ENCODE measurements around the gene GPC6.

Gene GPC6

GRCh38 chr13:94399812-94400211, 1173.2 kb downstream of the GPC6 start:
- Histone ChIP-seq H3K27ac (replicated peaks) (no peak overlapping the region), H3K4me3 (replicated peaks; ENCODE audit: insufficient read depth, low read length) (no peak overlapping the region), H3K27me3 (ENCODE audit: insufficient read depth, poor library complexity, severe bottlenecking) (no peaks in the 10 kb centered on the region)
- TF ChIP-seq CTCF (IDR thresholded peaks at IDR 0.05; ENCODE audit: insufficient read depth, low read length) (no peak), SPI1 (IDR thresholded peaks at IDR 0.05; ENCODE audit: borderline replicate concordance, low read depth) (no peak), REST (IDR thresholded peaks at IDR 0.05; ENCODE audit: insufficient replicate concordance, low read depth) (no peak), POLR2AphosphoS5 (IDR thresholded peaks at IDR 0.05; ENCODE audit: low read depth) (no peak), GABPA (IDR thresholded peaks at IDR 0.05; ENCODE audit: low read depth) (no peak)
- DNase-seq (ENCODE audit: low read depth in 1 of 2, low spot score in 1 of 2), result no peak

GRCh38 chr13:94400874-94401273, 1174.3 kb downstream of the GPC6 start:
- no peak overlapping the region for H3K4me3 ChIP-seq (replicated peaks; ENCODE audit: insufficient read depth, low read length)
- no peak overlapping the region for H3K27ac ChIP-seq (replicated peaks)
- TF ChIP-seq REST (IDR thresholded peaks at IDR 0.05; ENCODE audit: insufficient replicate concordance, low read depth), result no peak
- TF ChIP-seq CTCF (IDR thresholded peaks at IDR 0.05; ENCODE audit: insufficient read depth, low read length), result no peak
- TF ChIP-seq SPI1 (IDR thresholded peaks at IDR 0.05; ENCODE audit: borderline replicate concordance, low read depth), result no peak
- TF ChIP-seq POLR2AphosphoS5 (IDR thresholded peaks at IDR 0.05; ENCODE audit: low read depth), result no peak
- no peak for TF ChIP-seq GABPA (IDR thresholded peaks at IDR 0.05; ENCODE audit: low read depth)
- DNase-seq (ENCODE audit: low read depth in 1 of 2, low spot score in 1 of 2), result no peak
- no peaks in the 10 kb centered on the region for H3K27me3 ChIP-seq (ENCODE audit: insufficient read depth, poor library complexity, severe bottlenecking)

GRCh38 chr13:94408314-94409036, 1181.9 kb downstream of the GPC6 start:
- no peak overlapping the region for H3K27ac ChIP-seq (replicated peaks)
- H3K27me3 ChIP-seq (ENCODE audit: insufficient read depth, poor library complexity, severe bottlenecking), result peaks cover 6% of the 10 kb centered on the region
- TF ChIP-seq CTCF (IDR thresholded peaks at IDR 0.05; ENCODE audit: insufficient read depth, low read length) (no peak), GABPA (IDR thresholded peaks at IDR 0.05; ENCODE audit: low read depth) (no peak), REST (IDR thresholded peaks at IDR 0.05; ENCODE audit: insufficient replicate concordance, low read depth) (no peak), SPI1 (IDR thresholded peaks at IDR 0.05; ENCODE audit: borderline replicate concordance, low read depth) (no peak), POLR2AphosphoS5 (IDR thresholded peaks at IDR 0.05; ENCODE audit: low read depth) (no peak)
- no peak overlapping the region for H3K4me3 ChIP-seq (replicated peaks; ENCODE audit: insufficient read depth, low read length)
- no peak for DNase-seq (ENCODE audit: low read depth in 1 of 2, low spot score in 1 of 2)

Measured in HL-60 (cell line).